HG03060 (cell line): ENCODE measurements around the gene MCFD2.

Experiments
- ATAC-seq: cut with Tn5 transposase; IDR thresholded peaks from one replicate; pipeline ENCODE4 v1.9.1; 2021; ENCODE audit warnings: low read depth, moderate number of reproducible peaks; ENCODE audit not compliant: unreplicated experiment

The MCFD2 gene

GRCh38 chr2:46939626-46940359 lies 24.2 kb upstream of the MCFD2 start:
- ATAC-seq: no peak

GRCh38 chr2:46937471-46937901 lies 21.9 kb upstream of the MCFD2 start:
- no peak for ATAC-seq

GRCh38 chr2:46936566-46936965 lies 21.0 kb upstream of the MCFD2 start:
- no peak for ATAC-seq

- ATAC-seq: no peak
Observed at GRCh38 chr2:46935071-46935470, 19.5 kb upstream of the MCFD2 start.

- ATAC-seq: no peak
Observed at GRCh38 chr2:46929612-46930011, 14.0 kb upstream of the MCFD2 start.

- no peak for ATAC-seq
Observed at GRCh38 chr2:46926863-46927262, 11.3 kb upstream of the MCFD2 start.

- ATAC-seq: no peak
Observed at GRCh38 chr2:46925474-46926351, 10.1 kb upstream of the MCFD2 start.

GRCh38 chr2:46924608-46925007 lies 9.0 kb upstream of the MCFD2 start:
- no peak for ATAC-seq

- ATAC-seq: no peak
Observed at GRCh38 chr2:46924038-46924437, 8.4 kb upstream of the MCFD2 start.

GRCh38 chr2:46923041-46923528 lies 7.5 kb upstream of the MCFD2 start:
- ATAC-seq: no peak

- ATAC-seq: no peak
Observed at GRCh38 chr2:46922606-46923005, 7.0 kb upstream of the MCFD2 start.

- ATAC-seq: no peak
Observed at GRCh38 chr2:46921676-46922448, 6.3 kb upstream of the MCFD2 start.

GRCh38 chr2:46917628-46918027 lies 2.0 kb upstream of the MCFD2 start:
- no peak for ATAC-seq

GRCh38 chr2:46915811-46916630 lies 415 bp upstream of the MCFD2 start:
- ATAC-seq: peak; percentile 60

- no peak for ATAC-seq
Observed at GRCh38 chr2:46914578-46915230, 902 bp downstream of the MCFD2 start.

- no peak for ATAC-seq
Observed at GRCh38 chr2:46913471-46914381, 1.9 kb downstream of the MCFD2 start.

- no peak for ATAC-seq
Observed at GRCh38 chr2:46909771-46910419, 5.7 kb downstream of the MCFD2 start.

- ATAC-seq: no peak
Observed at GRCh38 chr2:46909150-46909549, 6.5 kb downstream of the MCFD2 start.
